NCI-H187 treated with DMSO at 0.1 percent for 48 hours (cell line): Measurements from ENCODE around the gene NELL1.
"Not testable (repeated sequence)": the region's sequence is repeated elsewhere in the genome, so short reads cannot be mapped to it uniquely, and the experiment has no call there.

Experiments used
- DNase-seq: peaks from one replicate; lab custom pipeline; 2025; lab: John Stamatoyannopoulos, UW

Gene NELL1

GRCh38 chr11:20770414-20770946 is 101.1 kb downstream of the NELL1 start:
- no peak for DNase-seq

DNA sequence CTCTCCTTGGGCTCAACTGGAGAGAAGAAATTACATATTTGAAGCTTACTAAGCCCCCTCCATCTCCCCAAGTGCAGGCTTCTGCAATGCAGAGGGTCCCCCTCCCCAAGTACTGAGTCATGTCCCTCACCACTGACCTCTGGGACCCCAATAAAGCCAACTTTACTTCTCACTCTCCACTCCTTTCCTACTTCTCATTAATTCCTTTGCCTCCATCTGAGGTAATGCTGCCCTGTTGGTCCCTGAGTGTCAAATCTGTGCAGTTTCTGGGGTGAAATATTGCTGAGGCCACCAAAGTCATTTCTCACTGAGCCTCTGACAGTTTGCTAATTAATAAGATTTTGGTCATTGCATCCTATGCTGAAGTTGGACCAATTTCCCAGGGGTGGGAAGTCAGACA is 101.6 kb downstream of the NELL1 start:
- DNase-seq: no peak

DNA sequence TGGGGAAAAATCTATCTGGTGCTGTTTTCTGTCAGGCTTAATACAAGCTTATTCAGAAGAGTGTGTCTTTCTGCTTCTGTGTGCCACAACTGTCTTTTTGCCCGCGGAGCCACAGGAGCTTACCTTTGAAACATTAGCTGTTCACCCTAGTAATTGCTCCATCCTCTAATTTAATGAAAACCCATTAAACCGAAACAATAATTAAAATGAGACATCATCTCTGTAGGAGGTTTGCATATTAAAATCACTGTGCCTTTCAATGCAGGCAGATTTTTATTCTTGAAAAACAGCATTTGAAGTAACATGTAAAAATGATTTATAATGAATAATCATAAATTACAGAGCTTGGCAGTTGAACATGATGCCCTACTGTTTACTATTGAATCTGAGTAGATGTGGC is 102.3 kb downstream of the NELL1 start:
- no peak for DNase-seq

GRCh38 chr11:20775331-20775730 is 105.9 kb downstream of the NELL1 start:
- no peak for DNase-seq

DNA sequence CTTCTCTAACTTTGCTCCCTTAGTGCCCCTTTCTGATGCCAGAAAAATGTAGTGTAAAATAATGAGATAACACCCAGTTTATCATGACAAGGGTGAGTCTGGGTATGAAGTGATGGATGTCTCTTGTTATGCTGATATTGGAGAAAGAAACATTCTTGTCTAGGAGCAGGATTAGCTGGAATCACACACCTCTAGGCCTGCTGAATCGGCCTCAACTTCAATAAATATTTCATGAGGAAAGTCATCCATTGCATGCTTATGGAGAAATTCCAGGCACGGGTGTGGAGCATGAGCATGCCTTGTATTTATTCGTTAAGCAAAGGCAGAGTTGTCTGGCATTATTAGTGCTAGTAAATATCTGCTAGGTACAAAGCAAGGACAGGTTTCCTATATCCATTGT is 113.4 kb downstream of the NELL1 start:
- DNase-seq: no peak

DNA sequence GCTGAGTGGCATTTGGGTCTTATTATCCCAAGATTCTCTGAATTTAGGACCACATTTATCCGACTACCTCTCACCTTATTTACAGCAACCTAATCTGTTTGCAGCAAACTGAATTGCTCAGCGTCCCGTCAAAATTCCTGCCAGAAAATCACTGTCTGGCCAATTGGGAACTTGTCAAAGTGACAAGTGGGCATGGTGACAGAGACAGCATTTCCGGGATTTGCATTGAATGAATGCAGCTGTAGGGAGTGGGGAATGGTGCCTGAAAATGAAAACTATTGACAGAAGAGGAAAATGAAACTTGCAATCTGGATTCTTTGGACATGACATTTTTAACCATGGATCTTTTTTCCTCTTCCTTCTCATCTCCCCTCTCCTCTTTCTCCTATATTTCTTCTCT is 113.8 kb downstream of the NELL1 start:
- DNase-seq: no peak

- no peak for DNase-seq
Observed at GRCh38 chr11:20790622-20791021, 121.2 kb downstream of the NELL1 start.

DNA sequence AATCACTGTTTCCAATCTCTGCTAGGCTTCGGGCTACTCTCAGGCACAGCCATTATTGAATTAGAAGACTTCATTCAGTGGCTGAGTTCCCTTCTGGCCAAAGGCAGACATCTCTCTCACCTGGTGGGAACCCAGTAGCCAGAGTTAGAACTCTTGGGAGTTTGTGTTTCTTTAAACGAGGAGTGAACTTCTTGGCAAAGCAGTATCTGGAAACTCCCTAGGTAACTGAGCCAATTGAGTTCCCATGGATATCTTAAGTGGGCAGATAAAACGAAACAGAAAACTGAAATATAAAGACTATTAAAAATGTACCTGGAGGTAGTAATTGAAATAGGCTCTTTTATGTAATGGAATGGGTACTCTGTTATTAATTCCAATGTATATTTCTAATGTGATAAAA is 125.6 kb downstream of the NELL1 start:
- no peak for DNase-seq

- no peak for DNase-seq
Observed at GRCh38 chr11:20808328-20808727, 138.9 kb downstream of the NELL1 start.

- DNase-seq: no peak
Observed at GRCh38 chr11:20821046-20821445, 151.7 kb downstream of the NELL1 start.

GRCh38 chr11:20821470-20821869 is 152.1 kb downstream of the NELL1 start:
- DNase-seq: no peak

- no peak for DNase-seq
Observed at GRCh38 chr11:20824773-20825172, 155.4 kb downstream of the NELL1 start.

- DNase-seq: no peak
Observed at GRCh38 chr11:20835561-20835960, 166.2 kb downstream of the NELL1 start.

- DNase-seq: no peak
Observed at GRCh38 chr11:20839231-20839630, 169.8 kb downstream of the NELL1 start.

- DNase-seq: no peak
Observed at GRCh38 chr11:20840341-20840740, 171.0 kb downstream of the NELL1 start.

- no peak for DNase-seq
Observed at GRCh38 chr11:20844216-20844615, 174.8 kb downstream of the NELL1 start.

- DNase-seq: no peak
Observed at GRCh38 chr11:20844630-20845029, 175.2 kb downstream of the NELL1 start.

- DNase-seq: no peak
Observed at GRCh38 chr11:20854215-20854955, 185.0 kb downstream of the NELL1 start.

GRCh38 chr11:20861322-20861721 is 191.9 kb downstream of the NELL1 start:
- DNase-seq: peak; percentile 86

DNA sequence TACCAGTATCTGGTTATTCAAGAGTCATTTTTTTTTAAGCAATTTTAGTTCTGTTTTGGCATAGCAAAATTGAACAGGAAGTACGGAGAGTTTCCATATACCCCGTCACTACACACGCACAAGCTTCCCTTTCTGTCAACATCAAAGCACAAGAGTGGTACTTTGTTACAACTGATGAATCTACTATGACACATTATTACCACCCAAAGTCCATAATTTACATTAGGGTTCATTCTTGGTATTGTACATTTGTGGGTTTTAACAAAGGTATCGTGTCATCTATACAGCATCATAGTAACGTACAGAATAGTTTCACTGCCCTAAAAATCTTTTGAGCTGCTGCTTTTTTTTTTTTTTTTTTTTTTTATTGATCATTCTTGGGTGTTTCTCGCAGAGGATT is 192.9 kb downstream of the NELL1 start:
- DNase-seq: not testable (repeated sequence)

GRCh38 chr11:20864628-20865027 is 195.2 kb downstream of the NELL1 start:
- no peak for DNase-seq

DNA sequence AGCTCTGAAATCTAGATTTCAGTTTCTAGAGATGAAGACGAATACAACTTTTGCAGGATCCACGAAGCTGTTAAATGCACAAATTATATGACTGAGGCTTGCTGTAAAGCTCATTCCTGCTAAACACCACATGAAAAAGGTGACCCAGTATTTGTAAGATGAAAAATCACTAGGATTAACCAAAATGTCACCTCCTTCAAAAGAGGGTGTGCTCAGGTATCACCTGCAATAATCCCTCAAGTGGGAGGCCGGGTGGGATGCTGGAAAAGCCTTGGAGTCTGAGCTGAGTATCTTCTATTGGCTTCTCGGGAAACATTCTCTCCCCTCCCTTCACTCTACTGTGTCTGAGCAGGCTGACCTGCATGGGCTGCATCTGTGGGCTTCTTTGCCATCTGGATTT is 195.8 kb downstream of the NELL1 start:
- no peak for DNase-seq

GRCh38 chr11:20869123-20869522 is 199.7 kb downstream of the NELL1 start:
- no peak for DNase-seq

DNA sequence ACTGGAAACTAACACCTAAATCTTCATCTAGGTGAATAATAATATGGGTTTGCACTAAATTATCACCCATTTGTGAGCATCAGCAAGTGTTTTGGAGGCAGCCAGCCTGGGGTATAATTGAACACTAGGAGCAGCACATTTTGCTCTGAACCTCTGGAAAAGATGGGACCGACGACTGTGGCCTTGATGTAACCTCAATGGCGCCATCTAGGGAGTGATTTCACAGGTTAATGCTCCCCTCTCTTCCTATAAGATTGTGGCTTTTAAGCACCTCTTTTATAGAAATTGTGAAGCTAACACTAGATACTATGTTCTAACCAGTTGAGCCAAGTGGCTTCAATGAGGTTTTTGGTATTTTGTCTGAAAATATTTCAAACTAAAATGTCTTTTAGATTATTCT is 203.7 kb downstream of the NELL1 start:
- DNase-seq: peak; percentile 82
